ENCODE data around the gene AQP12B. TPM values are rescaled to one million over a fixed set of nuclear protein-coding genes. Genes with fewer than 3 reads are reported as not detected.
"Not testable (repeated sequence)": the region's sequence is repeated elsewhere in the genome, so short reads cannot be mapped to it uniquely, and the experiment has no call there.

AQP12B gene
- total RNA-seq, 2 donors from 2014 or later: 0.85 to 2.4 TPM

- DNase-seq (no peak), ATAC-seq (no peak)
- intact Hi-C loops (cut with DNase I, micrococcal nuclease): no loop called here
Measured at GRCh38 chr2:240689975-240690374, 7.3 kb upstream of the AQP12B start.

DNA sequence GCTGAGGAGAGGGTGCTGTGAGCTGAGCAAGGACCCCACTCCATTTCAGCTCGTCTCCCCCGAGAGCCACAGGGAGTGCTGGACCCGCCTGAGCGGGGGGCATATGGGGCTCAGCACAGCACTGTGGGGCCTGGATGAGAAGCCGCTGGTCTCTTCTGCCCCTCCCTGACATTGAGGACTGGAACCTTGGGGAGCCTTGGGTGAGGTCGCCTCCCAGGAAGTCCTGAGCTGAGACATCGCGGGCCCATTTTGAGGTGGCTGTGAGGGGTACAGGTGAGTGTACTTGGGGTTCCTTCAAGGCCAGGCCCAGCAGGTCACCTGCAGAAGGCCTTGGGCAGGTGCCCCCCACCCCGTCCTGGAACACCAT is 5.9 kb upstream of the AQP12B start:
- no peak for ATAC-seq
- intact Hi-C loops (cut with DNase I, micrococcal nuclease): no loop called here
- no peak for DNase-seq

- ATAC-seq (no peak), DNase-seq (no peak)
- intact Hi-C loops (cut with DNase I, micrococcal nuclease): no loop called here
Measured at GRCh38 chr2:240687741-240688552, 5.3 kb upstream of the AQP12B start.

GRCh38 chr2:240687045-240687740 is 4.5 kb upstream of the AQP12B start:
- no peak for DNase-seq
- no peak for ATAC-seq
- intact Hi-C loops (cut with DNase I, micrococcal nuclease): no loop called here

- no peak for DNase-seq
- ATAC-seq: no peak
- intact Hi-C loops (cut with DNase I, micrococcal nuclease): no loop called here
Measured at GRCh38 chr2:240686460-240686859, 3.8 kb upstream of the AQP12B start.

DNA sequence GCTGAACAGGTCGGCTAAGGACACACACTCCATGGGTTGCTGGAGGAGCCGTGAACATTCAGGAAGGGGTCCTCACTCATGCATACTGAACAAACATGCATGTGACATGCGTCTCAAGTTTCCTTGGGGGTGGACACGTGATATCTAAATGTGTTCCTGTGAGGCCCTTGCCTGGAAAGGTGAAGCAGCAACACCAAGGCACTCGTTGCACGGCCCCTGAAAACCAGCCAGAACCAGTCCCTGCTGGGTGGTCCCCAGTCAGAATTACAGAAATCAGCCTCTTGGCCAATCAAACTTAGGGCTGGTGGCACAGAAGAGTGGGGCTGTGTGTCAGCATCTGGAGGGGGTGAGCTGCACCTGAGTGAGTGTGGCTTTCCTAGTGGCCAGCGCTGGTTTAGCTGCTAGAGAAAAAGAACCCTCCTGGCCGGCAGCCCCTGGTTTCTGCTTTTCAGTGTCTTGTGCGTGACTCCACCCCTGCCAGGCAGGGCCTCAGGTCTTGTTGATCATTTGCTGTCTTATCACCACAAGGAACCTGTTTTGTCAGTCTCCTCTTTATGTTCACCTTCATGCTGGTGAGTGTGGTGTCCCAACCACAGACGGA is 3.2 kb upstream of the AQP12B start:
- DNase-seq (peak in 1 of 2 donors; percentile 67), ATAC-seq (peak; percentile 63)
- intact Hi-C loops (cut with DNase I, micrococcal nuclease): no loop called here

DNA sequence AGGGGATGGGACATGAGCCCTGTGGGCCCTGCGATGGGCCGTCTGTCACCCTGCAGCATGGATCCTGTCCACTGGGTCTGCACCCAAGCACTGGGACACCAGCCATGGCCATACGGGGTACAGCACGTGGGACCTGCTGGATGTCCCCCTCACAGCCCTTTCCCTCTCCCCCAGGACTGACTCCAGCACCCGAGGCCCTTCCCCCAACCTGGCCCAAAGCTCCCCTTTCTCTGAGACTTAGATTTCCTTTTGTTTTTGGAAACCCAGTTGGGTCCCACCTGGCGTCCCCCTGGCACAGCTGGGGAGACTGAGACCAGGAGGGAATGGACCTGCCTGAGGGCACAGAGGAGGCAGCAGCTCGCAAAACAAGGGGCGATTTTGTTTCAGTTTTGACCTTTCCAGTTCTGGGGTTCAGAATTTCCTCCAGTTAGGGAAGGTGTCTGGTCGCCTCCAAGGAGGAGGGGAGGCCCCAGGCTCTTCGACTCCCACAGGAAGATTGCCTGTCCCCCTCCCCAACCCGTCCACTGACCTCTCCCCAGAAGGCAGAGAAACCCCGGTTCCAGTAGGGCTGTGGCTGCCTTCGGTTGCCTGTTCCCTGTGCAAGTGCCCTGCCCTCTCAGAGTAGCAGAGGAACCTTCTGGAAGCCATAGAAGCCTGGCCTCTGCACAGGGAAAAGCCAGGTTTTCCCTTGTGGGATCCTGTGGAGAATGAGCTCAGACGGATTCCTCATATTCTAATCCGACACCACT is 1.5 kb upstream of the AQP12B start:
- intact Hi-C loops (cut with DNase I, micrococcal nuclease): not testable (repeated sequence)

DNA sequence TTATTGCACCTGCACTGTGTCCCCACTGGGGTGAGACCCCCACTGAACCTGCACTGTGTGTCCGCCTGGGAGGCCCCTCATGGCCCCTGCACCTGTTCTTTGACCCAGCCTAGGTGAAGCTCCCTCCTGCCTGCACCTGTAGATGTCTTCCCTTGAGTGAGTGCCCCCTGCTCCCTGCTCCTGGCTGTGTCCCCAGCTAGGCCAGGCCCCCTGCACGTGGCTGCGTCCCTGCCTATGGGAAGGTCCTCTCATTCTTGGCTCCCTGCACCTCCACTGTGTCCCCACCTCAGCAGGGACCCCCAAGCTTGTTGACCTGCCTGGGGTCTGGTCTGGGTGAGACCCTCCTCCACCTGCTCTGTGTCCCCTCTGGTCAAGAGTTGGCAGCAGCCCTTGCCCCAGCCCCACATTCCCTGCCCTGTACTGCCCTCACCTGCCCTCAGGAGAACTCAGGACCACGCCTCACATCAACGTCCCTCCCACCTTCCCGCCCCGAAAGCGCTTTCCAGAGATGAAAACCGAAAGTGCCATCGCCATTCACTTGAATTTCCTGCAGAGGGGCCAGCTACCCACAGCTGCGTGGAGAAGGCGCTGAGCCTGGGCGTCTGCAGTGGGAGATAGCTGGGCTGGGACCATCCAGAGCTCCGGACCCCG is 769 bp upstream of the AQP12B start:
- intact Hi-C loops (cut with DNase I, micrococcal nuclease); DNase-seq: not testable (repeated sequence)
- peak; percentile 69 for ATAC-seq

More for the DNA sequence above, 1.5 kb upstream of the AQP12B start:
- peak; percentile 2 for ATAC-seq
- not testable (repeated sequence) for DNase-seq

- peak; percentile 82 for ATAC-seq
- DNase-seq: not testable (repeated sequence)
Measured at GRCh38 chr2:240680185-240680584, 2.5 kb downstream of the AQP12B start.

DNA sequence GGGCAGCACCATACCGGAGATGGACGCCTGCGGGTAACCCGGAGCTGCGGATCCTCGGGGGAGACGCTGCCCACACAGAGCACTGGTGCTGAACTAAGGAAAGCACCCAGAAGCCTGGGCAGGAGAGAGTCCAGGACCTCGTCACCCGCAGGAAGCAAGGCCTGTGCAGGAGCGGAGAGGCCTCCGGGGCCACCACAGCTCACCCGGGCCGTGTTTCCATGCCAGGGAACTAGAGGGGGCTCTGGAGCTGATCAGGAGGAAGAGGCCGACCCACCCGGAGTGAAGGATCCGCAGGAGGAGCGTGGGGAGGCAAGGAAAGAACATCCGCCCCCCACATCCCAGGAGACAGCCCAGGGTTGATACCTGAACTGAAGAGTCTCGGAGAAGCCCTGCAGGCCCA is 3.8 kb downstream of the AQP12B start:
- intact Hi-C loops (cut with DNase I, micrococcal nuclease); ATAC-seq: not testable (repeated sequence)

More at GRCh38 chr2:240680185-240680584, 2.5 kb downstream of the AQP12B start:
- intact Hi-C loops (cut with DNase I, micrococcal nuclease): not testable (repeated sequence)

GRCh38 chr2:240678043-240678442 is 4.6 kb downstream of the AQP12B start:
- DNase-seq; intact Hi-C loops (cut with DNase I, micrococcal nuclease): not testable (repeated sequence)
- peak; percentile 55 for ATAC-seq

More for the DNA sequence above, 3.8 kb downstream of the AQP12B start:
- not testable (repeated sequence) for DNase-seq

GRCh38 chr2:240675345-240675744 is 7.3 kb downstream of the AQP12B start:
- intact Hi-C loops (cut with DNase I, micrococcal nuclease); DNase-seq: not testable (repeated sequence)
- peak; percentile 46 for ATAC-seq

DNA sequence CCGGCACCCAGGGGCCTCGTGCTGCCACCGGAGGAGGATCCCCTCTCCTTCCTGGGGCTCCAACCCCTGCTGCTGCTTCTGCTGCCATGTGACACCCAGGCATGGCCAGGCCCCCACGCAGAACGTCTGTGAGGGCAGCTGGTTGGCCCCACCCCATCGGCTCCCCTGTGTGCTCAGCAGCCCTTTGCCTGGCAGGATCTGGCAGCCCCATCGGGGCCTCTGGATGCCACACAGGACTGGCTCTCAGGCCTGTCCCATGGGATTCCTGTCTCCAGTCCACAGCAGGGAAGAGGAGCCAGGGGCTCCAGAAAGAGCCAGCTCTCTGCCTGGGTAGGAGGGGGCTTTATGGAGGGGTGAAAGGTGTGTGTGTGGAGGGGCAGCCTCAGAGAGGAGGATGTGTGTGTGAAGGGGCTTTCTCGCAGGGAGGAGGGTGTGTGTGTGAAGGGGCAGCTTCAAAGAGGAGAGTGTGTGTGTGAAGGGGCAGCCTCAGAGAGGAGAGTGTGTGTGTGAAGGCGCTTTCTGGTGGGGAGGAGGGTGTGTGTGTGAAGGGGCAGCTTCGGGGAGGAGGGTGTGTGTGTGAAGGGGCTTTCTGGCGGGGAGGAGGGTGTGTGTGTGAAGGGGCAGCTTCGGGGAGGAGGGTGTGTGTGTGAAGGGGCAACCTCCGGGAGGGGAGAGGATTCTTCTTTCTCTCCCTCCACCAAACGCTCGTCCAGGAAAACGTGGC is 8.1 kb downstream of the AQP12B start:
- ATAC-seq; DNase-seq; intact Hi-C loops (cut with DNase I, micrococcal nuclease): not testable (repeated sequence)

GRCh38 chr2:240672701-240673190 is 9.9 kb downstream of the AQP12B start:
- ATAC-seq (no peak), DNase-seq (no peak)
- intact Hi-C loops (cut with DNase I, micrococcal nuclease): no loop called here

GRCh38 chr2:240672076-240672700 is 10.5 kb downstream of the AQP12B start:
- DNase-seq (no peak), ATAC-seq (no peak)
- intact Hi-C loops (cut with DNase I, micrococcal nuclease): no loop called here

GRCh38 chr2:240670950-240671349 is 11.7 kb downstream of the AQP12B start:
- intact Hi-C loops (cut with DNase I, micrococcal nuclease): no loop called here
- ATAC-seq (no peak), DNase-seq (no peak)

- no peak for DNase-seq
- no peak for ATAC-seq
- intact Hi-C loops (cut with DNase I, micrococcal nuclease): no loop called here
Measured at GRCh38 chr2:240670402-240670801, 12.3 kb downstream of the AQP12B start.
